Activated CD8-positive, alpha-beta T cell treated with anti-CD3 and anti-CD28 coated beads for 36 hours (primary cell): Measurements from ENCODE around the gene CEBPG. TPM values are rescaled to one million over a fixed set of nuclear protein-coding genes. Genes with fewer than 3 reads are reported as not detected.

Experiments used
- ATAC-seq: fragments of 200-7000 bp; cut with Tn5 transposase; one replicate; pipeline ENCODE4 v1.10.0; 2021; ENCODE audit warnings: mild to moderate bottlenecking, moderate library complexity
- CTCF ChIA-PET: fragments of 350-600 bp; sonication (Branson Sonifier 250); formaldehyde crosslinking; loops from one replicate; lab custom pipeline; 2021; ENCODE audit warnings: antibody characterized with exemption; lab: Charles Lee
- POLR2A ChIA-PET: fragments of 350-600 bp; sonication (Branson Sonifier 250); formaldehyde crosslinking; loops from one replicate; lab custom pipeline; 2021; ENCODE audit warnings: antibody characterized with exemption; lab: Charles Lee
- DNase-seq: peaks from one replicate; pipeline ENCODE4 v3.0.0-alpha.2; 2020
- H3K27ac Mint-ChIP-seq: one replicate; pipeline ENCODE4 v1.8.0; 2021; ENCODE audit warnings: mild to moderate bottlenecking, mixed read lengths
- H3K27me3 Mint-ChIP-seq: one replicate; pipeline ENCODE4 v1.8.0; 2021; ENCODE audit warnings: mixed read lengths
- H3K36me3 Mint-ChIP-seq: one replicate; pipeline ENCODE4 v1.8.0; 2021; ENCODE audit warnings: low read depth, mixed read lengths
- H3K4me1 Mint-ChIP-seq: one replicate; pipeline ENCODE4 v1.8.0; 2021; ENCODE audit warnings: low read depth, mixed read lengths
- H3K4me3 Mint-ChIP-seq: one replicate; pipeline ENCODE4 v1.8.0; 2021; ENCODE audit warnings: mild to moderate bottlenecking, moderate library complexity, mixed read lengths
- H3K9me3 Mint-ChIP-seq: one replicate; pipeline ENCODE4 v1.8.0; 2021; ENCODE audit warnings: mixed read lengths
- intact Hi-C: fragments of 100-400 bp; cut with micrococcal nuclease; formaldehyde crosslinking; loops from one replicate; pipeline ENCODE4 v1.10.0; 2022
- total RNA-seq, 2 experiments: library from RNA; stranded (reverse); gene quantifications; one replicate each; pipeline ENCODE4 v1.2.3, GENCODE V29; 2021
- TF ChIP-seq, protein P1 (sequence below): fragments of 200-600 bp; IDR thresholded peaks from one replicate; pipeline ENCODE4 v1.8.0; 2022; ENCODE audit warnings: antibody characterized with exemption, mild to moderate bottlenecking

Gene CEBPG
- total RNA-seq, 2 experiments from 2014 or later = 28.3 to 30.1 TPM

DNA sequence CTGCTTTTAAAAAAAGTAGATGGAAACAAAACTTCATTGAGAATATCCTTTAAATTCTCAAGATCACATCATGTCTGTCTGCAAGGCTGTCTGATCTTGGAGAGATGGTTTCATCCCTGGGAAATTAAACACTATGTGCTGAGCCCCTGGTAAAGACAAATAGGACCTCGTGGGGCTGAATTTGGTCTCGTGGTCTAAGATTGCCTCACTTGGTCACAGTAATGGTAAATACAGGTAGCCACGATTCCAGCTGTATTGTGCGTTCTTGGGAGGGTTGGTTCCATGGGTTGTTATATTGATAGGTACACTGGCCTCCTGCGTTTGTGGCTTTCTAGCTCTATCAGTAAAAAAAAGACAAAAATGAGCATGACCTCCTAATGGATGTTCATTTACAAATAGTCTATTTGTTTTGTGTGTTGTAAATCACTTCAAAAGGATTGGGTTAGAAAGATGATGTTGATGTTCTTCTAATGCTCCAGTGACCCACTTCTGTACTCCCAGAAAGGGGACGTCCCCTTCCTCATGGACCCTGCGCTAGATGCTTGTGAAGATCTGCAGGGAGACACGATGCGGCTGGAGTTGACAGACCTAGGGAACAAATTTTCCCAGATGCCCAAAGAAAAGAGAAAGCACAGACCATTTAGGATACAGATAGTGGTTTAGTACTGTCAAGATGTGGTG is 1.8 kb downstream of the CEBPG start:
- Mint-ChIP-seq H3K9me3 (no peaks in the 10 kb centered on the region), H3K36me3 (peaks cover 37% of the 10 kb centered on the region), H3K27ac (peak overlapping the region; percentile 62), H3K4me1 (peaks cover 57% of the 10 kb centered on the region), H3K4me3 (peak overlapping the region; percentile 84), H3K27me3 (no peaks in the 10 kb centered on the region)
- POLR2A ChIA-PET = interaction anchor here (1.4 to 1.6 kb wide), 2 partner anchors 139 to 199 kb away, joined by 4 to 6 read pairs; no protein-coding TSS in a partner anchor
- TF ChIP-seq, protein P1, sequence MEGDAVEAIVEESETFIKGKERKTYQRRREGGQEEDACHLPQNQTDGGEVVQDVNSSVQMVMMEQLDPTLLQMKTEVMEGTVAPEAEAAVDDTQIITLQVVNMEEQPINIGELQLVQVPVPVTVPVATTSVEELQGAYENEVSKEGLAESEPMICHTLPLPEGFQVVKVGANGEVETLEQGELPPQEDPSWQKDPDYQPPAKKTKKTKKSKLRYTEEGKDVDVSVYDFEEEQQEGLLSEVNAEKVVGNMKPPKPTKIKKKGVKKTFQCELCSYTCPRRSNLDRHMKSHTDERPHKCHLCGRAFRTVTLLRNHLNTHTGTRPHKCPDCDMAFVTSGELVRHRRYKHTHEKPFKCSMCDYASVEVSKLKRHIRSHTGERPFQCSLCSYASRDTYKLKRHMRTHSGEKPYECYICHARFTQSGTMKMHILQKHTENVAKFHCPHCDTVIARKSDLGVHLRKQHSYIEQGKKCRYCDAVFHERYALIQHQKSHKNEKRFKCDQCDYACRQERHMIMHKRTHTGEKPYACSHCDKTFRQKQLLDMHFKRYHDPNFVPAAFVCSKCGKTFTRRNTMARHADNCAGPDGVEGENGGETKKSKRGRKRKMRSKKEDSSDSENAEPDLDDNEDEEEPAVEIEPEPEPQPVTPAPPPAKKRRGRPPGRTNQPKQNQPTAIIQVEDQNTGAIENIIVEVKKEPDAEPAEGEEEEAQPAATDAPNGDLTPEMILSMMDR = no peak
- CTCF ChIA-PET = interaction anchor here (0.7 to 2.4 kb wide), 4 partner anchors 31 to 198 kb away, joined by 4 to 11 read pairs (median 4); no protein-coding TSS in a partner anchor
- ATAC-seq = no peak
- DNase-seq = no peak
- intact Hi-C loops = no loop called here

DNA sequence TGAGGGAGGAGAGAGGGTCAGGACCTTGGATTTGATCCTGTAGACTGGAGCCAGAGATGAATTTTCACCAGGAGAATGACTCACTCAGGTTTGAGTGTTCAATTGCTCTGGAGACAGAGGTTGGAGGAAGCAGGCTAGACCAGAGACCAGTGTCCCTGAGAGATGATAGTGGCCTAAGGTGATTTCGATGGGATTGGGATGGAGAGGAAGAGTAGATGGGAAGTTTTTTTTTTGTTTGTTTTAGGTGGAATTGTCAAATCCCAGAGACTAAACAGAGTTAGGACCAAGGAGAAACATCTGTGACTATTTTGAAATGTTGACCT is 2.3 kb downstream of the CEBPG start:
- ChIA-PET CTCF (interaction anchor here (1.3 kb wide), 1 partner anchor 55 kb away, joined by 4 read pairs; no protein-coding TSS in a partner anchor), POLR2A (interaction anchor here (0.9 to 1.4 kb wide), 3 partner anchors 38 to 199 kb away, joined by 3 to 5 read pairs (median 4); no protein-coding TSS in a partner anchor)
- Mint-ChIP-seq H3K9me3 (no peaks in the 10 kb centered on the region), H3K27ac (peak overlapping the region; percentile 37), H3K4me1 (peaks cover 57% of the 10 kb centered on the region), H3K27me3 (no peaks in the 10 kb centered on the region), H3K36me3 (peaks cover 38% of the 10 kb centered on the region), H3K4me3 (peak overlapping the region; percentile 84)
- TF ChIP-seq, protein P1 = no peak
- ATAC-seq (no peak), DNase-seq (no peak)
- intact Hi-C loops = no loop called here

DNA sequence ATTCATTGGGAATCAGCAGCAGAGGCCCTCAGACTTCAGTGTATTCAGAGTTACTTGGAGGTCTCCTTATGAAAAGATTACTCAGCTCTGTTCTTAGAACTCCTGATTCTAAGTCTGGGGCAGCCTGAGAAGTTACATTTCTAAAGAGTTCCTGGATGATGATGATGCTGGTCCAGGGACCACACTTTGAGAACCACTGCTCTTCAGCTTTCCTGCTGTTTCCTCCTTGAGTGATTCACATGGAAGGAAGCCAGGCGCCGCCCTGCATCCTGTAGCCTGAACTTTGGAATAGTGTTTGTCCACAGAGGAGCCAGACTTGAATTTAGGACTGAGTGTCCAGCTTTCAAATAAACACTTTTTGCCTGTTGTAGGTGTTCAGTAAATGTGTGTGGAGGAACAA is 2.9 kb downstream of the CEBPG start:
- Mint-ChIP-seq H3K4me3 (no peak overlapping the region), H3K36me3 (peaks cover 44% of the 10 kb centered on the region)
- ATAC-seq = no peak

DNA sequence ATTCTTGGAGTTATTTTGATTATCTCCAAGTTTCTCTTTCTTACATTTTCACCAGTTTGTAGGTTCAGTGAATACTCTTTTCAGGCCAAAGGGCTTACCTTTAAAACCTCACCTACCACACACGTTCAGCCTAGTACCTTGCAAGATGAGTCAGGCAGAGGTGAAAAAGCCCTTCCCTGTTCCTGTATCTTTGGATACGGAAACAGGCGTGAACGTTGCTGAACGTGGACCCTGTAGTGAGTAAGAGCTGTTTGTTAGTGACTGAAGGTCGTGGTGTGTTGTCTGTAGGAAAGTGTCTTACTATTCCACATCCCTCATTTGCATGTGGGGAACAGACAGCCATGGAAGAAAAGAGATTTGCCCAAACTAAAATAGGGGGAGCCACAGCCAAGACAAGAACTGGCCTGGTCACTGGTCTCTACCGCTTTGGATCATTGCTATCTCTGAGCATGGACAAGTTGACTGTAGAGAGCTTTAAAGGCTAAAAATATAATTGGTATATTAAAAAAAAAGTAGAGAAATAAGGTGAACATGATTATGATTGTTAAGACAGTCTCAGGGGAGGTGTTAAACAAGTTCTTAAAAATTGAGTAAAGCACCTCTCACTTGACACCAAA is 3.5 kb downstream of the CEBPG start:
- intact Hi-C loops = no loop called here
- TF ChIP-seq, protein P1 = no peak
- Mint-ChIP-seq H3K4me3 (no peak overlapping the region), H3K27ac (no peak overlapping the region), H3K36me3 (peaks cover 47% of the 10 kb centered on the region), H3K27me3 (no peaks in the 10 kb centered on the region), H3K9me3 (no peaks in the 10 kb centered on the region), H3K4me1 (peaks cover 62% of the 10 kb centered on the region)
- DNase-seq (no peak), ATAC-seq (no peak)
- POLR2A ChIA-PET = interaction anchor here (0.9 to 2.2 kb wide), 5 partner anchors 9 to 96 kb away, joined by 3 to 5 read pairs (median 4); no protein-coding TSS in a partner anchor
- CTCF ChIA-PET = interaction anchor here (0.7 to 1.5 kb wide), 5 partner anchors 29 to 401 kb away, joined by 3 to 7 read pairs (median 3); partner anchors contain the start of gene CEBPA

More for the DNA sequence above, 2.9 kb downstream of the CEBPG start:
- Mint-ChIP-seq H3K27me3 (no peaks in the 10 kb centered on the region), H3K4me1 (peaks cover 60% of the 10 kb centered on the region), H3K9me3 (no peaks in the 10 kb centered on the region), H3K27ac (no peak overlapping the region)
- intact Hi-C loops = no loop called here
- DNase-seq = no peak
- POLR2A ChIA-PET = interaction anchor here (0.9 to 2.2 kb wide), 5 partner anchors 9 to 96 kb away, joined by 3 to 5 read pairs (median 4); no protein-coding TSS in a partner anchor
- CTCF ChIA-PET = interaction anchor here (0.7 to 1.5 kb wide), 5 partner anchors 30 to 401 kb away, joined by 3 to 7 read pairs (median 3); partner anchors contain the start of gene CEBPA
- TF ChIP-seq, protein P1 = no peak
